RWPE1 (cell line): ENCODE data around the gene C5orf58.

Experiments
- CTCF ChIA-PET: fragments of 350-600 bp; sonication (Branson Sonifier 250); formaldehyde crosslinking; extraction: SDS; loops from one replicate; lab custom pipeline; 2021; lab: Yijun Ruan, JAX
- POLR2A ChIA-PET: fragments of 400-600 bp; formaldehyde crosslinking; extraction: SDS; loops from one replicate; lab custom pipeline; 2020; ENCODE audit warnings: antibody characterized with exemption; ENCODE audit not compliant: low non-redundant PET; lab: Yijun Ruan, JAX
- DNase-seq: peaks from one replicate; pipeline ENCODE4 v3.0.0; 2012; ENCODE audit warnings: low spot score
- H3K27ac ChIP-seq: fragments of 450-650 bp; 2 replicates; pipeline ENCODE4 v1.5.1; 2017
- CTCF ChIP-seq: fragments of 450-650 bp; conservative IDR thresholded peaks from 2 replicates; pipeline ENCODE4 v1.5.1; 2017; ENCODE audit warnings: low read depth, mild to moderate bottlenecking

C5orf58 gene

GRCh38 chr5:170257370-170257769 lies 24.6 kb downstream of the C5orf58 start:
- no peak for TF ChIP-seq CTCF
- CTCF ChIA-PET, result interaction anchor here (1.1 kb wide), 1 partner anchor 11 kb away, joined by 5 read pairs; no protein-coding TSS in a partner anchor
- DNase-seq, result no peak
- no peak overlapping the region for H3K27ac ChIP-seq
- POLR2A ChIA-PET, result no interaction called here

- no peak for TF ChIP-seq CTCF
- H3K27ac ChIP-seq, result no peak overlapping the region
- CTCF ChIA-PET, result no interaction called here
- DNase-seq, result no peak
- POLR2A ChIA-PET, result no interaction called here
These were observed 28.8 kb downstream of the C5orf58 start for GRCh38 chr5:170261528-170262043.

GRCh38 chr5:170262061-170263045 lies 29.6 kb downstream of the C5orf58 start:
- POLR2A ChIA-PET, result no interaction called here
- DNase-seq, result no peak
- H3K27ac ChIP-seq, result no peak overlapping the region
- TF ChIP-seq CTCF, result no peak
- CTCF ChIA-PET, result interaction anchor here (0.5 kb wide), 1 partner anchor 25 kb away, joined by 3 read pairs; no protein-coding TSS in a partner anchor

- DNase-seq, result no peak
- no peak overlapping the region for H3K27ac ChIP-seq
- CTCF ChIA-PET, result no interaction called here
- POLR2A ChIA-PET, result no interaction called here
- TF ChIP-seq CTCF, result no peak
These were observed 31.1 kb downstream of the C5orf58 start for GRCh38 chr5:170263906-170264305.

- CTCF ChIA-PET, result interaction anchor here (0.6 to 1.1 kb wide), 3 partner anchors 40 to 170 kb away, joined by 3 to 4 read pairs (median 3); no protein-coding TSS in a partner anchor
- no peak for DNase-seq
- POLR2A ChIA-PET, result interaction anchor here (0.7 kb wide), 1 partner anchor 17 kb away, joined by 4 read pairs; no protein-coding TSS in a partner anchor
- no peak for TF ChIP-seq CTCF
- H3K27ac ChIP-seq, result no peak overlapping the region
These were observed 32.7 kb downstream of the C5orf58 start for GRCh38 chr5:170265522-170265921.

GRCh38 chr5:170266570-170267381 lies 34.0 kb downstream of the C5orf58 start:
- no peak for TF ChIP-seq CTCF
- ChIA-PET CTCF (interaction anchor here (0.6 to 1.5 kb wide), 7 partner anchors 40 to 298 kb away, joined by 3 to 6 read pairs (median 3); no protein-coding TSS in a partner anchor), POLR2A (no interaction called here)
- no peak overlapping the region for H3K27ac ChIP-seq
- no peak for DNase-seq
